Ramos (cell line): ENCODE measurements around the gene ISG20L2.

Source experiments
- in situ Hi-C: fragments of 300-500 bp; cut with MboI; formaldehyde crosslinking; loops from one replicate; pipeline ENCODE4 v1.14.3; 2022; ENCODE audit warnings: low sequenced_read_pairs; ENCODE audit not compliant: unreplicated experiment

ISG20L2 gene

DNA sequence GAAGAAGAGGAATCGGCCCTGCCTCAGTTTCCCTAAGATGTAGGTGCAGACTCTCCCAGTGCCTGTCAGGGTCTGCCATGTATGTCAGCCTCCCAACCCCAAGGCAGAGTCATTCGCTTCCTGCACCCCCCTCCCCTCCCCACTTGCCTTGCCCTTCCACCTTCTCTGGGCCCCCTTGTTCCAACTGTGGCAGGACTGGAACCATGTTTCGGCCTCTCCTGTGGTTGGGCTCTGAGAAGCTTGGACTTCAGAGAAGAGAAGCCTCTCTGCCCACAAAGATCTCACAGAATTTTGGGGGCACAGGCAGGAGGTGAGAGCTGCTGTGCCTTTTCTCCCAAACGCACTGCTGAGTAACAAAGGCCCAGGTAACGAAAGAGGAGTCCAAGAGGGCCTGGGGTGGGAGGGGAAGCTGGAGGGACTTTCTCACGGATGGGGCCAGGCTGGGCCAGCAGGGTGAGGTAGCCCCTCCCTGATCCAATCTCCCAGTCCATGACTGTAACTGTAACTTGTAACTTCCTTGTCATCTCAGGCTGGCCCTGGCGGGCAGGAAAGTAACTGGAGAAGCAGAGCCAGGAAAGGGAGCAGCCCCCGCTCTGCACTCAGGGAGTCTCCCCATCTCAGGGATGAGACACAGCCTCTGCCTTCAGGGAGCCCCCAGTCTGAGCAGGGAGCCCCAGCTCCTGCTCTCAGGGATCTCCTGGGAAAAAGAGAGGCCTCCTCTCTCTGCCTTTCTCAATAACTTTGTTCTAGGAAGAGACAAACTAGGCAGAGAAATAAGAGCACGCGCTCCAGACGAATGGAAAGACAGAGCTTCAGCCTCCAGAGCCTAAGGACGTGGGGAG, 34.5 kb downstream of the ISG20L2 start:
- in situ Hi-C loops = no loop called here

DNA sequence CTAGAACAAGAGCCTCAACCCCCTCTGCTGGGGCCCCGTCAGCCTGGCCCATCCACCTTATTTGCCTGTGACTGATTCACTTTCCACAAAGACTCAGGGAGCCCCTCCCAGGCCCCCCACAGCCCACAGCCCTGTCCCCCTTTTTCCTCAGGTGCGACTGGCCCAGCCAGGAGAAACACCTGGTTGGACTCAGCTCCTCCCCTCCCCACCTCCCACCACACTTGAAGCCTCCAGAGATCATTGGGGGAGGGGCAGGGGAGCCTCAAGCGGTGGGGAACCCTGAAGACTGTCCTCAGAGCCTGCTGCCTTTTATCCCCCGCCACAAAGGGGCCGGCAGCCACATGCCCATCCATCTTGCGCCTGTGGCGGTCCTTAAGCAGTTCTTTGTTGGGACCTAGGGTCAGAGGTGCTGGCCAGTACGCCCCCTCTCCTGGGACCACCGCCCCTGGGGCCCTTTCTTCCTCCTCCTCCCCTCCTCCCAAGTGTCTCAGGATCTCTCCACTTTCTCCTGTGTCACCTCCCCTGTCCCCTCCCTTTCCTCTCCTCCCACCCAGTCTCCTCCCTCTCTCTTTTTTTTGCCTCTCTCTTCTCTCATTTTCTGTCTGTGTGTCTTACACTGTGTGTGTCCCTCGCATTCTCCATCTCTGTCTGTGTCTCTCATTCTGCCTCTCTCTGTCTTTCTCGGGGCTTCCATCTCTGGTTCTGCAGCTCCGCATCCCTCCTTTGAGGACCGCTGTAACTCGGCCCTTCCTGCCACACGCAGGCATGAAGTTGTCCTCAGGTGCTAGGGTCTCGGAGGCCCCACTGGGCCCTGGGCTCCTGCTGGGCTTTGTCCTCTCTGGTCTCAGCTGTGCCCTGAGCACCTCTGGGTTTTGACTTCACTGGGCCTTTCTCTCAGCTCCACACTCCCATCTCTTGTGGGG, 35.4 kb downstream of the ISG20L2 start:
- in situ Hi-C loops = no loop called here

DNA sequence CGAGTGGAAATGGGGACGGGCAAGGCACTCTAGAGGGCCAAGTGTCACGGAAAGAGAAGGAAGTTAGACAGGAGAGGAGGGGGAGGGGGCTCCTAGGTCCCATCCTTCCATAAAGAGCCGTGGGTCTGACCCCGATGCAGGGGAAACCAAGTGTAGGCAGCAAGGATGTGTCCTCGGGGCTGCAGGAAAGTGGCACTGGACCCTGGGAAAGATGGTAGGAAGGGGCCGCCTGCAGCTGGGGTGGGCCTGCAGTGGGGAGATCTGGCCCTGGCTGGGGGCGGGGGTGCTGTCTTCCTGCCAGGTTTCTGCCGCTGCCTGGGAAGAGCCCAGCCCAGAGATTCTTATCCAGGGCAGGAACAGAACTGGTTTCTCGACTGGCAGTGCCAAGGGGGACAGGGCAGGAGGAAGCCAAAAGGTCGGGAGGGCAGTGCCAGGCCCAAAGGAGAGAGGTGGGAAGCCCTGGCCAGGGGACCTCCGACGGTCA, 36.1 kb downstream of the ISG20L2 start:
- in situ Hi-C loops = no loop called here

DNA sequence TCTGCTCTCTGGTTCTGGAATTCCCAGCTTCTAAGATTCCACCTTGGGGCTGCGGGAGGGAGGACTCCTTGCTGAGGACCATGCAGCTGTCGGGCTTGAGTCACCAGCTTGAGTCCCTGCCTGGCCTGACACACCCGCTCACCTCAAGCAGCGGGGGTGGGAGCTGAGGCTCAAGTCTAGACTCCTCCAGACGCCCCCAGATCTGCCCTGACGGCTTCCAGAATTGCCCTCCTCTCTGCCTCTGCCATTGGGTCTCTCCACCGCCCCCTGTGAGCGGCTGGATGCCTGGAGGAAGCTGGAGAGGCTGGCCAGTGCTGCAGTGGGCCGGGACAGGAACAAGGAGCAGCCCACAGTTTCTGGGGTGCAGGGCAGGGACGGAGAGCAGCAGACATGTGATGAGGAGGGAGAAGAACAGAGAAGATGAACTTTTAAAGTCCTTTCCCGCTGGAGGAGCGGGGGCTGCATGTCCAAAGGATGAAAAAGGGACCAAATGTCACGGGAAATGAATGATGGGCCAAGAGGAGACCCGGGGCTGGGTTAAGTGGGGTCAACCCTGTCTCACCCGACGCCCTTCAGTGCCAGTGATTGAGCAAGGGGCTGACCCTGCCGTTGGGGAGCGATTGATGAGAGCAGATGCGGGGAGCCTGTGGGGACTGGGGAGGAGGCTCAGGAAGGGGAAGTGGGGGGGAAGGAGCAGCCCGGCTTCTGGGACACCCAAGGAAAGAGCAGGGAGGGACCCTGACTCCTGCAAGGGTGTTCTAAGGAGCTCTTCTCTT, 36.7 kb downstream of the ISG20L2 start:
- in situ Hi-C loops = no loop called here

DNA sequence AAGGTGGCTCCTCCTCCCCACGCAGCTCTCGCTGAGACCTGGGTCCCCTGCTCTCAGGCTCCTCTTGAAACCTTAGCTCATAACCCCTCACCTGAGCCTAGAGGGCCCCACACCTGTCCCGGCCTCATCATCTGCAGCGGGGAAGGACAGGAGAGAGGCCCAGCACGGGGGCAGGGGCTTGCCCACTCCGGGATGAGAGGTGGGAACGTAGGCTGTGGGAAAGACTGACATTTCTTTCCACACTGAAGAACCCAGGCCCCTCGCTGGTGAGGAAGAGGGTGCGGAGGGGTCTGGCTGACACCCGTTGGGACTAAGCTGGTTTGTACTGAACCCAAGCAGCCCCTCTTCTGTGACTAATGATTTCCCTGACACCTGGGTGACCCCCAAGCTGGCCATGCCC, 37.4 kb downstream of the ISG20L2 start:
- in situ Hi-C loops = no loop called here

DNA sequence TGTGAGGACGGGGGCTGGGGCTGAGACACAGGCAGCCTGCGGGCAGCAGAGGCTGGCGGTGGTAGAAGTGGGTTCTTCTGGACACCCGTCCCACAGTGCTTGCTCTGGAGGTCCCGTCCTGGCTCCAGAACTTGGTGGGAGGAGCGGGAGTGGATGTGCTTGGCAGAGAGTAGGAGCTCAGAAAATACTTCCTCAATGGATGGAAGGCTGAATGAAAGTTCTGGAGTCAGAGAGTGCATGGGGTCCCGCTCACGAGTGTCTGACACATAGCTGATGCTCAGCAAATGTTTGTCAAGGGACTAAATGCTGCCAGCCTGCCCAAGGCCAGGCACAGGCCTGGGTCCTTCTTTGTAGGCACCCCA, 37.9 kb downstream of the ISG20L2 start:
- in situ Hi-C loops = no loop called here

DNA sequence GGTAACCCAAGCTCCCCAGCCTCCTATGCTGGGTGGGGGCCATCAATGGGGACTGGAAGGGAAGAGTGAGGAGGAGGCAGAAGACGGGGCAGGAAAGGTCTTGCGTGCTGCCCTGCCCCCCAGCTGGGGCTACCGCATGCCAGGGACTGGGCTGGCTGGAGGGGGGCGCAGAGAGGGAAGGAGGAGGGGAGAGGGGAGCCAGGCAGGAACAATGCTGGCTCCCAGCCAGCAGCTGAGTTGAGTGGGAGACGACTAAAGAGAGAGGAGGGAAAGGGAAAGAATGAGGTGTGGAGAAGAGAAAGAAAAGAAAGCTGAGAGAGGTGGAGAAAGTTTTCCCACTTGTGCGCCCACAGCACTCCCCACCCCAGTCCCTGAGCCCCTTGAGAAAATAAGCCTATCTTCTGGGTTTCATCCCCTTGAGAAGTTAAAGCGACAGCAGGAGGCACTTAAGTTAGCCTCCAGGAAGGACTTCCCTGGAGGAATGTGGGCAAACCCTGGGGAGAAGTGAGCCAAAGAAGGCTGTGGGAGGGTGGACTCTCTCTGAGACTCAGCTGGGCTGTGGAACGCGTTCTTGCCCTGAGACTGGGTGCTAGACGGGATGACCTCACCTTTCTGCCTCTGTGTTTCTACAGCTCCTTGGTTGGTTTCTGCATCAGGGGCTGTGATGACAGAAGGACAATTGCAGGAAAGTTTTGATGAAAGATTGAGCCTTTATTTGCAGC, 38.5 kb downstream of the ISG20L2 start:
- in situ Hi-C loops = loop anchor here (5.0 kb wide), 1 partner anchor 172 kb away; the partner anchor contains the start of gene NTRK1

DNA sequence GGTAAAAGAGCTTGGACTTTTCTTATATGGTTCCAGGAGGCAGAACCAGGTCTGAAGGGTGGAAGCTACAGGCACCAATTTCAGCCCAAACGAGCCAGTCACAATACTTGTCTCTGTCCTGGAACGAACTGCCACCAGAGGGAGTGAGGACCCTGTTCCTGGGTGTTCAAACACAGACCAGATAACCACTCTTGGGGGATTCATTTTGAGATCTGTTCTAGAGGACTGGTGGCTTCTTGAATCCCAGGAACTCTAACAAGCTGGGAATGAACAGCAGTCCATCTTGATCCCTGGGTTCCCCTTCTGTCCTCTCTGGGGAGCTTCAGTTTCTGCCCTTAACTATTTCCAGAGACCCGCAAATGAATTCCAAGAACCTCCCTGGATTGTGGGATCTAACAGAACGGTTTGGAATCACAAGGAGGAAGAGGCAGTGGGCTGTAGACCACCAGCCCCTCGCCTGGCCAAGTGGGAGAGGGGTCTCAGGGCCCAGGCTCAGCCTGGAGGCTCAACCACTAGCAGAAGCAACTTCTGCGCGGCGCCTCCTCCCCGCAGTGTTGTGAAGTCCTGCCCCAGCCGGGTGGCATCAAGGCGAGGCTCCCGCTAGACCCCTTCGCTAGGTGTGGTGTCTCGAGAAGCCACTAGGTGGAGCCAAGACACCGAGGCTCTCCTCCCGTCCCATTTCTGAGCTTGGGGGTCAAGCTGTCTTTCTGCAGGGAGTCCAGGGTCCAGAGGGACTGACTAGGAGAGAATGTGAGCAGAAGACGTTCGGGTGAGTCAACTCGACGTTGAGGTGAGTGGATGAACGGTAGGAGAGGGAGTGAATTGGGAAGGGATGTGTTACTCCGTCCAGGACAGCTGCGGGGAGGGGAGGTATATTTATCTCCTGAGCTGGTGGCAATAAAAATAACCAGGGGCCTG, 39.3 kb downstream of the ISG20L2 start:
- in situ Hi-C loops = loop anchor here (5.0 kb wide), 1 partner anchor 173 kb away; the partner anchor contains the start of gene NTRK1

DNA sequence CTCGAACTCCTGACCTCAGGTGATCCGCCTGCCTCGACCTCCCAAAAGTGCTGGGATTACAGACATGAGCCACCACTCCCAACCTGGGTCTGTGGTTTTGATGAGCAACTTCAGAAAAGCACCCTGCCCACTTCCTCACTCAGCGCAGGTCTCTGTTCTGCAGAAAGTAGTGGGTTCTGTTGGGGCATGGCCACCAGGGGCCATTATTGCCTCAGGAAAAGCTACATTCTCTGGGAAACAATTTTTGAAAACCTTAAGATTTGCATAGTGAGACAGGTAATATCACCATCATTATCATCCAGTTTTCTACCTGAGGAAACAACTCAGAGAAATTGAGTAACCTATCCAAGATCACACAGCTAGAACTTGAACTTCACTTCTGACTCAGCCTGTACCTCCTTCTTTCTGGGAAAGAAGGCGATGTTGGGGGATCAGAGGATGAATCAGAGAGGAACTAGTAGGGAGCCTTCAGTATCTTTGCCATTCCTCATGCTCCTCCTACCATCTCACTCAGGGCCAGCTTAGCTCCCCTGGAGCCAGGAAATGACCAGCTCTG, 44.3 kb downstream of the ISG20L2 start:
- in situ Hi-C loops = no loop called here

DNA sequence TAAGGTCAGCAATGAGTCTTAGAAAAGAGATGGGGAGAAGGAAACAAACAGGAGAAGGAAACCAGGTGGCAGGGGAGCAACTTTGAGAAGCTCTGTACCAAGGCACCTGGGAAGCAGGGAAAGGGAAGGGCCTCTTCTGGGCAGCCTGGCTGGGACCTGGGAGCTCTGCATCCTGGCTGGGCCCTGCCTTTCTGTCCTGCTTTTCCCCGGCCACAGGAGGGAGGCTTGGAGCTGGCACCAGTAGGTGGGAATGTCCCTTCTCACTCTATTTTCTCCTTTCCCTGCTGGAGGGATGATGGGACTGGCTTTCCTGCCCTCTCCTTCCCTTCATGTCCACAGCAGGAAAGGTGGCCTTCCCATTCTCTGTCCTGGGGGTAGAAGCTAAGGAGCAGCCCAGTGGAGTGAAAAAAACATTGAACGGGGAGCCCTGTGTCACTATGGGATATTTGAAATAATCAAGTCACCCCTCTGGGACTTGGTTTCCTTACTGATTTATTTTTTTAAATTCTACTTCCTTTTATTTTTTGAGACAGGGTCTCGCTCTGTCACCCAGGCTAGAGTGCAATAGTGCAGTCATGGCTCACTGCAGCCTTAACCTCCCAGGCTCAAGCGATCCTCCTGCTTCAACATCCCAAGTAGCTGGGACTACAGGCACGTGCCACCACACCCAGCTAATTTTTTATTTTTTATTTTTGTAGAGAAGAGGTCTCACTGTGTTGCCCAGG, 46.2 kb downstream of the ISG20L2 start:
- in situ Hi-C loops = no loop called here

DNA sequence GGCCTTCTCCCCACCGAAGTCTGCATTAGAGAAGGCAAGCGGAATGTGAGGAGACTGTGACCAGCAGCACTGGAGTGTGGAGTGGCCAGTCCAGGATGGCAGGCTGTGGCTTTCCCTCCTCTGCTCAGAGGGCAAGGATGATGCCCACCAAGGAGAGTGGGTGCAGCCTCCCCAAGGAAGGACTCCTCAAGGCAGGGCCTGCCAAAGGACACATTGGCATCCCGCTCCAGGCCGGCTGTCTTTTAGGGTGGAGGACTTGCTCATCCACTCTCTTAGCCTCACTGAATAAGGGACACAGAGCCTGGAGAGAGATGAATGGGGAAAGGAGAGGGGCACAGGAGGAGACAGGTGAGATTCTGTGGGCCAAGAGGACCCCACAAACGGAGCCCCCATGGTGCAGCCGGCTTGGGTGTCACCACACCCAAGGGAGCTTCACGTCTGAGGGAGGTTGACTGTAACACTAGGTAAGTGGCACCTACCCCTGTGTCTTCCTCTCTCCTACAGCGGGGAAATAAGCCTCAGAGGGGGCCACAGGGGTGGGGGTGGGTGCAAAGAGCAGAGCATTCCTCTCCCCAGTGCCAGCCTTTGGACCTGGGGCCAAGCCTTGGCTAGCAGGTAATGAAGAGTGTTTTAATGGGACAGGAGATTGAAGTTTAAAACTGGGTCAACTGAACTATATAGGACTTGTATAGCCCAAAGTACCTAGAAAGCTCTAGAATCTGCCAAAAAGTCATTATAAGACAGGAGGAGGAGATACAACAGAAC, 47.2 kb downstream of the ISG20L2 start:
- in situ Hi-C loops = no loop called here

DNA sequence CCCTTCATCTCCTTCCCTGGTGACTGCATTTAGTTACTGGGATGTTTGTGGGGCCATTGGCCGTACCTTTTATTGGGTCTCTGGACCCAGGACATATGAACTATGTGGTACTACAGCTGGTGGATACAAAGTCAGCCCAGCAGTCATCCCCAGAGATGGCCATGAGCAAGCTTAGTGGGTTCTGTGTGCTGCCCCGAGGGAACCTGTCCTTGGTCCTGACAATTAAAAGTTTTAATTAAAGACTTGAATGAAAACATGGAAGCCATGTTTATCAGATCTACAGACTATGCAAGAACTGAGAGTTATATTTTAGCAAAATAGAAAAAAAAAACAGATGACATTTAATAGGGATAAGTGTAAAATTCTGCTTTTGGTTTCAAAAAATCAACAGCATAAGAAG, 48.5 kb downstream of the ISG20L2 start:
- in situ Hi-C loops = no loop called here

DNA sequence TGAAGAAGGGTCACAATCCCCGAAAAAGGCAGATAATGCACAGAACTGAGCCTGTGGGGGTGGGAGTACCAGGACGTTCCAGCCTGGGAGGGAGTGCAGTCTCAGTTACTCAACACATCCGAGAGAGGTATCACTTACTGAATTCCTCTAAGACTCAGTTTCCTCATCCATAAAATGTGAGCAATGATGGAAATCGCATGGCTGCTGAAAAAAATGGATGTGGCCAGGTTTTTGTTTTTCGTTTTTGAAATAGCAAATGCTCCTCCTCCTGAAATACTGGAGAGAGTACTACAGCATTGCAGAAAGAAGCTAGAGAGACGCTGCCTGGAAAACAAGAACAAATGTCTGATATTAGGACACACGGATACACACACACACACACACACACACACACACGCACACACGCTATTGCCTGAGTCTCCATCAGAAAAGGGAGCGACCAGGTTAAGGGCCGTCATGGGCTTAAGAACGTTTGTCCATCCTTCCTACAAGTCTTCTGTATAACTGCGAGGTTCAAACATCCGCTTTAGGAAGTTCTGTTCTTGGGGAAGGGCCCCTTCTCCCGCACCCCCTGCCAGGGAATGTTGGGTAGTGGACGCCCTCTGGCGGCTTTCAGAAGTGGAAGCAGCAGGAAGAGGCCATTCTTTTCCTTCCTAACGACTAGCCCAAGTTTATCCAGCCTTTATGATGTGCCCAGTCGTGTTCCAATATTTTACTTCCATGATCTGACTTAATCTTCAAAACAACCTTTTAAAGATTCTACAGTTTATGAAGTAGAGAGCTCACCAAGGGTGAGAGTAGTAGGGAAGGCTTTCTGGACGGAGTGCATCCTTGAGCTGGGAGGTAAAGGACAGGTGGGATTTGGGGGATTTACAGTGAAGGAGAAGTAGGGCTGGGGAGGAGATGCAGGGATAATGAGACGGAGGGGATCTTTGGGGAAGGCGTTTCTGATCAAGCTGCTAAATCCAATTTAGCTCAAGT, 50.7 kb downstream of the ISG20L2 start:
- in situ Hi-C loops = no loop called here

DNA sequence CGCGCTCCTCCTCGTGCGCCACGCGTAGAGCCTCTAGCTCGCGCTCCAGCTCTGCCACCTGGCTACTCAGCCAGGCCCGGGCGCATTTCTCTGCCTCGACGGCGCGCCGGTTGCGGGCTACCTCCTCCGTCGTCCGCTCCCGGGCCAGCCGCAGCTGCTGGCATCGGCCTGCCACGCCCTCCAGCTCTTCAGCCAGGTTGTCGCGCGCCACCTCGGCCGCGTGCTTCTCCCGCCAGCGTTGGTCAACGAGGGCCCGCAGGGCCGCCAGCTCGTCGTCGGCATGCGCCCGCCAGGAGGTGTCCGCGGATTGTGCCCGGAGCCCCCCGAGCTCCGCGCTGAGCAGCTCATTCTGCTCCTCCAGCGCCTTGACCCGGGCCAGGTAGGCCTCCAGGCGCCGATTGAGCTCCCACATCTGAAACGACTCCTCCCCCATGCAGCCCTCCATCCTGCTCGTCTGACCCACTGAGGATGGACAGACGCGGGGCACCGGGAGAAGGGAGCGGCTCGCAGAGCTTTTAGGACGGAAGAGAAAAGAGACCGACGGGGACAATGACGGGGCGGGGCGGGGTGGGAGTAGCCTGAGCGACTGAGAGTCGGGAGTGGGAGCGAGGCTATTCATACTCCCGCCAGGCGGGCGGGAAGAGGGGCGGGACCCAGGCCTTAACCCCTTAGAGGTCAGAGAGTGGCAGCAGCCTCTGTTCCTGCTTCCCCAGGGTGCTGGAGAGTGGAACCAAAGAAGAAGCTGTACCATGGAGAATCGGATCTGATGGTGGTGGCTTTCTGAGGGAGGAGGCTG, 51.5 kb downstream of the ISG20L2 start, which contains the start of gene NES:
Gene NES (minus strand): TSS at position 588 of the 796 bp plus-strand sequence. CDS start 143 bp downstream, at position 445.
- in situ Hi-C loops = no loop called here
